Muscle layer of duodenum (tissue), 2 donors: ENCODE measurements around the gene HUNK.

ENCODE experiments used
- H3K27ac ChIP-seq: one replicate; pipeline ENCODE4 v1.7.0; 2013; ENCODE audit warnings: mild to moderate bottlenecking, low read length
- H3K27me3 ChIP-seq: one replicate; pipeline ENCODE4 v1.7.0; 2013; ENCODE audit warnings: low read depth, mild to moderate bottlenecking, control low read depth, low read length
- H3K36me3 ChIP-seq, 2 donors: one replicate each; pipeline ENCODE4 v1.7.0; 2013; ENCODE audit warnings: low read length in 2 of 2, control low read depth in 1 of 2, mild to moderate bottlenecking in 1 of 2; ENCODE audit not compliant: insufficient read depth in 2 of 2, control insufficient read depth in 1 of 2
- H3K4me1 ChIP-seq, 2 donors: one replicate each; pipeline ENCODE4 v1.7.0; 2013; ENCODE audit warnings: low read length in 2 of 2, mild to moderate bottlenecking in 2 of 2, control low read depth in 1 of 2, moderate library complexity in 1 of 2; ENCODE audit not compliant: insufficient read depth in 2 of 2, control insufficient read depth in 1 of 2
- H3K4me3 ChIP-seq, 2 donors: one replicate each; pipeline ENCODE4 v1.7.0; 2013; ENCODE audit warnings: low read length in 2 of 2, low read depth in 1 of 2, mild to moderate bottlenecking in 1 of 2
- H3K9me3 ChIP-seq, 2 donors: one replicate each; pipeline ENCODE4 v1.7.0; 2013; ENCODE audit warnings: low read length in 2 of 2, control low read depth in 1 of 2, mild to moderate bottlenecking in 1 of 2; ENCODE audit not compliant: control insufficient read depth in 1 of 2
- donor health status: healthy.

The HUNK gene

DNA sequence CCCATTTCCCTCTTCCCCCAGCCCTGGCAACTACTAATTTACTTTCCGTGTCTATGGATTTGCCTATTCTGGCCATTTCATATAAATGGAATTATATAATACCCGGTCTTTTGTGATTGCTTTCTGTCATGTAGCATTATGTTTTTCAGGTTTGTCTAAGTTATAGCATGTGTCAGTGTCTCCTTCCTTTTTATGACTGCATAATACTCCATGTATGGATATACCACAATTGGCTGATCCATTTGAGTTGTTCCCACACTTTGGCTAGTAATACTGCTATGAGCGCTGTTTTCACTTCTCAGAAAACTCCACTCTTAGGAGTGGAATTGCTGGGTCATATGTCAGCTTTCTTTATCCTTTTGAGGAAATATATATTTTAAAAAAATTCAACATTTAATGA is 53.7 kb downstream of the HUNK start:
- H3K4me1 ChIP-seq, result no peaks in the 10 kb centered on the region
- no peaks in the 10 kb centered on the region for H3K27me3 ChIP-seq
- peaks cover 0 to 3% of the 10 kb centered on the region in 2 donors for H3K9me3 ChIP-seq
- H3K4me3 ChIP-seq, result no peak overlapping the region
- no peaks in the 10 kb centered on the region for H3K36me3 ChIP-seq
- H3K27ac ChIP-seq, result no peak overlapping the region

- no peaks in the 10 kb centered on the region for H3K27me3 ChIP-seq
- H3K4me1 ChIP-seq, result no peaks in the 10 kb centered on the region
- H3K27ac ChIP-seq, result no peak overlapping the region
- H3K36me3 ChIP-seq, result no peaks in the 10 kb centered on the region
- no peak overlapping the region for H3K4me3 ChIP-seq
- peaks cover 0 to 3% of the 10 kb centered on the region in 2 donors for H3K9me3 ChIP-seq
Measured at GRCh38 chr21:31927689-31928353, 55.0 kb downstream of the HUNK start.

- peaks cover 0 to 3% of the 10 kb centered on the region in 2 donors for H3K9me3 ChIP-seq
- no peaks in the 10 kb centered on the region for H3K27me3 ChIP-seq
- no peak overlapping the region for H3K4me3 ChIP-seq
- H3K36me3 ChIP-seq, result no peaks in the 10 kb centered on the region
- no peak overlapping the region for H3K27ac ChIP-seq
- no peaks in the 10 kb centered on the region for H3K4me1 ChIP-seq
Measured at GRCh38 chr21:31928656-31929055, 55.8 kb downstream of the HUNK start.

DNA sequence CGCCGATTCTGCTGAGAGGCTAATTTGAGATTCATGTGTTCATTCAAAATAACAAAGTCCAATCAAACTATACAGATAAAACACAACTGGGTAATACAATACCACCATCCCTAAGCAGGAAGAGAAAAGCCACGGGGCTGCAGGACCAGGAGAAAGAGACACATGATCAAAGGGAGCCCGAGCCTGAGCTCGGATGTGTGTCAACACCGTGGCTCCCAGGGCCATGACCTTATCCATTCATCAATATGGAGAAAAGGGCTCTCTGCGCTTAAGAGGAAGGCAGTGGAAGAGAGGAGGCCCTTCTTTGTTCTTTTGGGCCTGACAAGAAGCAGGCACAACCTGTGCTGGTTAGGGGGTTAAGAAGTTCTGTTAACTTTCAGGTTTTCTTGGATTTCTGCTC is 56.7 kb downstream of the HUNK start:
- Histone ChIP-seq H3K4me3 (no peak overlapping the region), H3K9me3 (peaks cover 0 to 3% of the 10 kb centered on the region in 2 donors), H3K4me1 (no peaks in the 10 kb centered on the region), H3K27ac (no peak overlapping the region), H3K36me3 (no peaks in the 10 kb centered on the region), H3K27me3 (no peaks in the 10 kb centered on the region)

GRCh38 chr21:31930001-31930400 is 57.2 kb downstream of the HUNK start:
- Histone ChIP-seq H3K27me3 (no peaks in the 10 kb centered on the region), H3K9me3 (peaks cover 0 to 3% of the 10 kb centered on the region in 2 donors), H3K27ac (no peak overlapping the region), H3K36me3 (no peaks in the 10 kb centered on the region), H3K4me3 (no peak overlapping the region), H3K4me1 (no peaks in the 10 kb centered on the region)

DNA sequence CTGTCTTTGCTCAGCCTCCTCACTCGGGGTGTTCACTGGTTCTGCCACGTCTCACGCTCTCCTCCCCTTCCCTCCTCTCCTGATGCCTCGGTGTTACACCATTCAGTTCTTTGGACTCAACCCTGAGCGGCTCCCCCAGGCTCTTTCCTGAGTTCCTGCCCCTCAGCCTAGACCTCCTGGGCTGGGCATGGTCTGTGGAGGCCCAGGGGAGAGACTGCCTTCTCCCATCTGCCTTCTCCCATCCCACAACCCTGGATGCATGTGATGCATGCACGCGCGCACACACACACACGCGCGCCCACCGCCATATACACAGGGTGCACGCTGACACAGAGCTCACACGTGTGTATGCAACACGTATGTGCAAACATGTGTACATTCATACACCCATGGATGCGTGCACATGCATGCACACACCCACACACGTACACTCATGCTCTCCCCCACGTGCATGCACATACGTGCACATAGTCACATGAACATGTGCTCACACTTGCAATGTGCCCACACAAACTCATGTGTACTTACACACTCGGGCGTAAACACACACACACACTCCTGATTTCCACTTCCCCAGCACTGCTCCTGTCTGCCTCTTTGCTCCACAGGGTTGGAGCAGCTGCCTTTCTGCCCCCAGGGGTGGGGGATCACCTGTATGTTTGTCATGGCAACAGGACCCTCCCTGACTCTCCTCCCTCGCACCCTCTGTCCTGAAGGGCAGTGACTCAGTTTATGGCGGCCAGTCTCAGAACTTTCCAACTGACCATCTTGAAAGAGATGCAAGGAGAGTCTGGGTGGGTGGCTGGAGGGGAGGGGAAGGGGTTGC is 59.0 kb downstream of the HUNK start:
- H3K4me1 ChIP-seq, result no peaks in the 10 kb centered on the region
- H3K4me3 ChIP-seq, result no peak overlapping the region
- H3K9me3 ChIP-seq, result no peaks in the 10 kb centered on the region
- H3K36me3 ChIP-seq, result no peaks in the 10 kb centered on the region
- no peak overlapping the region for H3K27ac ChIP-seq
- no peaks in the 10 kb centered on the region for H3K27me3 ChIP-seq

DNA sequence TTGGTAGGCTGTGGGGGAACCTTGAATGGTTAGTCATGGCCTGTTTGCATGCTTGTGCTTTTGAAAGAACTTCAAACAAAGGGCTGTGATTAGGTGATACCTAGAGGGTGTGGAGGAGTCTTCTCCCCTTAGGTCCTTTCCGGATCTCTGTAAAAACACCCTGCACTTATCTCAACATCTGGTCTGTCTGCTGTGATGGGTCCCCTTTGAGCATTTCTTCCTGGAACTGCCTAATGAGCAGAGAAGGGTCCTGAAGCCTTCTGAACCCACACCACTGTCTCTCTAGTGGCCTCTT is 59.6 kb downstream of the HUNK start:
- Histone ChIP-seq H3K27me3 (no peaks in the 10 kb centered on the region), H3K27ac (no peak overlapping the region), H3K9me3 (no peaks in the 10 kb centered on the region), H3K4me3 (no peak overlapping the region), H3K4me1 (no peaks in the 10 kb centered on the region), H3K36me3 (no peaks in the 10 kb centered on the region)

GRCh38 chr21:31937303-31937702 is 64.5 kb downstream of the HUNK start:
- Histone ChIP-seq H3K4me3 (no peak overlapping the region), H3K4me1 (no peaks in the 10 kb centered on the region), H3K27me3 (no peaks in the 10 kb centered on the region), H3K36me3 (no peaks in the 10 kb centered on the region), H3K27ac (no peak overlapping the region), H3K9me3 (no peaks in the 10 kb centered on the region)

DNA sequence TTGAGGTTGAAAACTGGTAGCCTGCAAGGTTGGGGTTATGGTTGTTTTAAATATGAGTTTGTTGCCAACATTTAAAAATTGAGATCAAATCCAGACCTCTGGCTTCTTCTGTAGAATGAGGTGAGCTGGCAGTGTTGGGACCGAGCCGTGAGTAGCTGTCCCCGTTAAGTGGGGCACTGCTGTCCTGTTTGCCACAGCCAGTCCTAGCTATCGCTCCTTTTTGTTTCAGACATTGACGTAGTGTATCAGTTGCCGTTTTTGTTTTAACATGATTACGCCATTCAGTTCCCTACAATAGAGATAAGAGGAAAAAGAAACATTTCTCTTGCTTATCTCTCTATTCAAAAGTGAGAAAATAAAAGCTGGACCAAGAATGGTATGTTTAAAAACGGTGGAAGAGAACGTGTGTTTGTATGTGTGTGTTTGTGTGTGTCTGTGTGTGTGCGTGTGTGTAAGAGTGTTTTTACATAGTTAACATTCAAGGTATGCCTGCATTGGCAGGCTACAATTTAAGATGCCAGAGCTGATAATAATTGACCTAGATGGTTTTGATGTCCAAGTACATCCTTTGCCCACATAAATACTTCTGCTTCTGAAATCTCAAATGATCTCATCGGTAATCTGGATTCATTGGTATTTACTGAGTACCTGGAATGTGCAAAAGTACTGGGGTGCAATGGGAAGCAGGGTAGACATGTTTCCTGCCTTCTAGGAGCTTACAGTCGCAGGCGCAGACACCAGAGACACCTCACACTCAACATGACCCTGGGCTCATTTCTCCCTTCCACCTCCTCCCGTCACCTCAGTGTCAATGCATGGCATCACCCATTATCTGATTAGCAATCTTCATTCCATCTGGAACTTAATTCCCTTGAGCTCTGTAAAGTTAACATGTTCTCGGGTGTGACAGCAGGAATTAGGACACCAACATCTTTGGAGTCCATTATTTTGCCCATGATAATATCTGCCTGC is 65.8 kb downstream of the HUNK start:
- H3K36me3 ChIP-seq, result no peaks in the 10 kb centered on the region
- no peaks in the 10 kb centered on the region for H3K9me3 ChIP-seq
- H3K27ac ChIP-seq, result no peak overlapping the region
- no peaks in the 10 kb centered on the region for H3K27me3 ChIP-seq
- H3K4me3 ChIP-seq, result no peak overlapping the region
- no peaks in the 10 kb centered on the region for H3K4me1 ChIP-seq

- H3K9me3 ChIP-seq, result no peaks in the 10 kb centered on the region
- no peaks in the 10 kb centered on the region for H3K36me3 ChIP-seq
- H3K27me3 ChIP-seq, result no peaks in the 10 kb centered on the region
- H3K4me3 ChIP-seq, result no peak overlapping the region
- H3K4me1 ChIP-seq, result peaks cover 0 to 2% of the 10 kb centered on the region in 2 donors
- no peak overlapping the region for H3K27ac ChIP-seq
Measured at GRCh38 chr21:31941694-31942093, 68.9 kb downstream of the HUNK start.

DNA sequence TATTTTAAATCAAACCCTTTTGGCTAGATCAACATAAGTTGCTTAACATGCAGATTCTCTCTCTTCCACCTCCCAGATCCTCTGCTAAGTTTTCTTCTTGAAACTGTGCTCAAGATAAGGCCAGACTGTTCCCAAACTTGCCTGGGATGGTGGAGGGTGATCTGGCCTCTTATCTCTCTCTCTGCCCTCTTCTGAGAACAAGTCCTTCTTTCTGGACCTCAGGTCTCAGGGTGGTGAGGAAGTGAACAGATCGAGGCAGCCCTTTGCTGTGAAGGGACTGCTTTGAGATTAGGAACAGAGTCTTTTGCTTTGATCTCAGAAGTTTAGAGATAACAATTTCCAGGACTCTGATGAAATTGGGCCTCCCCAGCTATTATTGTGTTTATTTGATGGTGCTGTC is 70.7 kb downstream of the HUNK start:
- H3K4me1 ChIP-seq, result peaks cover 0 to 6% of the 10 kb centered on the region in 2 donors
- no peak overlapping the region for H3K4me3 ChIP-seq
- H3K27ac ChIP-seq, result no peak overlapping the region
- no peaks in the 10 kb centered on the region for H3K36me3 ChIP-seq
- no peaks in the 10 kb centered on the region for H3K27me3 ChIP-seq
- H3K9me3 ChIP-seq, result no peaks in the 10 kb centered on the region
